GM12873 (cell line): ENCODE results near the gene COP1.

ENCODE experiments used
- CTCF ChIP-seq: IDR thresholded peaks from 2 replicates; pipeline ENCODE4 v1.5.1; 2012; ENCODE audit warnings: low read depth, mild to moderate bottlenecking, moderate library complexity, low read length, control low read depth; ENCODE audit not compliant: insufficient read depth; ENCODE audit errors: missing control alignments

The COP1 gene

GRCh38 chr1:176149939-176150807 lies 56.9 kb downstream of the COP1 start:
- TF ChIP-seq CTCF = no peak

DNA sequence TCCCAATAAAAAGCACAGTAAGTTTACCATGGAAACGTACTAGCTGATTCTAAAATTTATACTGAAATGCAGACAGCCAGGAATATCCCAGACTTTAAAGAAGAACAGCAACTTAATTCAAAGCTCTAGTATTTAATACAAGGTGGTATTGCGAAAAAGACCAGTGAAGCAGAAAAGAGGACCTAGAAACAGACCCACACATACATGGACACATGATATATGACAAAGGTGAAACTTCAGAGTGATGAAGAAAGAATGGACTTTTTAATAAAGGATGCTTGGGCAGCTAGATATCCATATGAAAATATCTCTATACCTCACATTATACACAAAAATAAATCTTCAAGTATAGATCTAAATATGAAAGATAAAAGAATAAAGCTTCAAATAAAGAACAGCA lies 62.6 kb downstream of the COP1 start:
- TF ChIP-seq CTCF = no peak

GRCh38 chr1:176142973-176143372 lies 64.1 kb downstream of the COP1 start:
- no peak for TF ChIP-seq CTCF

DNA sequence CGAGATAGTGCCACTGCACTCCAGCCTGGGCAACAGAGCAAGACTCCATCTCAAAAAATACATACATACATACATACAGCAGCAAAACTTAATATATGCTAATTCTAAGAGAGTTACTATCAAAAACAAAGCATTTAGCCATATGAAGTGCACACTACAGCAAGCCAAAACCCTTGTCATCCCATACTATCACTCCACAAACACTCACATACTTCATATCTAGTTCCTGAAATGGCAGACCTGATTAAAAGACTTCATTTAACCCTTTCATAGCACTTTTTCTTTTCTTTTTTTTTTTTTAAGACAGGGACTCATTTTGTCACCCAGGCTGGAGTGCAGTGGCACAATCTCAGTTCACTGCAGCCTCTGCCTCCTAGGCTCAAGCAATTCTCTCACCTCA lies 65.6 kb downstream of the COP1 start:
- no peak for TF ChIP-seq CTCF

- no peak for TF ChIP-seq CTCF
Observed at GRCh38 chr1:176136891-176137290, 70.2 kb downstream of the COP1 start.

DNA sequence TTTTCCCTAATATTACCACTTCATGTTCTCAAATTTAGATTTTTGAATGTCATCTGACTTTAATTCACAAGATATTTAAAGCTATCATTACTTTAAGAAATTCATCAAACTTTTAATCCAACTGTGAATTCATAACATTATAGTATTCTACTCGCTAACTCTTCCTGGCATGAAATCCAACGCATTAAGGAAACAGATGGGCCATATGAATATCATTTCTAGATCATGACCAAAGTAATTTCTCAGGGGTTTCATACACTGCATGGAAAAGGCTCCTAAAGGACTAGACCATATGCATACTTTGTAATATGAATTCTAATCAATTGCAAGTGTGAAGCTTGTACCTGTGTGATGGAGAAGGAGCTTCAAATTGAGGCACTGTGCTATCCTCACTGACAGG lies 72.4 kb downstream of the COP1 start:
- no peak for TF ChIP-seq CTCF

- no peak for TF ChIP-seq CTCF
Observed at GRCh38 chr1:176122282-176122681, 84.8 kb downstream of the COP1 start.

GRCh38 chr1:176119549-176119948 lies 87.5 kb downstream of the COP1 start:
- TF ChIP-seq CTCF = peak; percentile 18
